ENCODE data around the gene RTL9.

- TF ChIP-seq CTCF (IDR thresholded peaks at IDR 0.05; ENCODE audit: extremely low read depth in 1 of 2, insufficient read depth in 1 of 2, low read depth in 1 of 2, low read length in 2 of 2), result no peak
- TF ChIP-seq MYC (IDR thresholded peaks at IDR 0.05; ENCODE audit: low read depth, low read length), result no peak
- no peak for TF ChIP-seq EZH2 (IDR thresholded peaks at IDR 0.05; ENCODE audit: borderline replicate concordance, low read depth, low read length, severe bottlenecking)
- no peak for TF ChIP-seq POLR2A (IDR thresholded peaks at IDR 0.05; ENCODE audit: low read depth, low read length)
- TF ChIP-seq POLR2AphosphoS5 (IDR thresholded peaks at IDR 0.05; ENCODE audit: insufficient read depth, low read depth, low read length), result no peak
- no peak for TF ChIP-seq MAX (IDR thresholded peaks at IDR 0.05; ENCODE audit: insufficient read depth, insufficient read length)
- no peak for TF ChIP-seq JUN (IDR thresholded peaks at IDR 0.05; ENCODE audit: borderline replicate concordance, insufficient read depth, insufficient read length, low read depth)
- no peak for TF ChIP-seq FOS (IDR thresholded peaks at IDR 0.05; ENCODE audit: borderline replicate concordance, insufficient read depth, low read length)
Observed at GRCh38 chrX:110399497-110399896, 40.8 kb downstream of the RTL9 start.
